IPS-11a (cell line): ENCODE measurements around the gene SLC29A1.
"Not testable (repeated sequence)": the region's sequence is repeated elsewhere in the genome, so short reads cannot be mapped to it uniquely, and the experiment has no call there.

Experiments
- H3K4me3 ChIP-seq: one replicate; pipeline ENCODE4 v1.5.1; 2013; ENCODE audit warnings: low read depth, low read length, control low read depth

Gene SLC29A1

GRCh38 chr6:44223319-44224028, at the start of gene SLC29A1:
TSS of gene SLC29A1 (plus strand) at chr6:44223595. CDS start at chr6:44227314, 3,719 bp downstream.
- H3K4me3 ChIP-seq = peak within 1 kb of the TSS; percentile 74

- no peak overlapping the region for H3K4me3 ChIP-seq
Observed at GRCh38 chr6:44176130-44176761, 47.1 kb upstream of the SLC29A1 start.

- no peak overlapping the region for H3K4me3 ChIP-seq
Observed at GRCh38 chr6:44176762-44177509, 46.5 kb upstream of the SLC29A1 start.

- H3K4me3 ChIP-seq = no peak overlapping the region
Observed at GRCh38 chr6:44177691-44178423, 45.5 kb upstream of the SLC29A1 start.

- H3K4me3 ChIP-seq = no peak overlapping the region
Observed at GRCh38 chr6:44178424-44179071, 44.8 kb upstream of the SLC29A1 start.

GRCh38 chr6:44179072-44179536, 44.3 kb upstream of the SLC29A1 start:
- H3K4me3 ChIP-seq = no peak overlapping the region

GRCh38 chr6:44179648-44180047, 43.7 kb upstream of the SLC29A1 start:
- no peak overlapping the region for H3K4me3 ChIP-seq

- H3K4me3 ChIP-seq = no peak overlapping the region
Observed at GRCh38 chr6:44180406-44180805, 43.0 kb upstream of the SLC29A1 start.

- no peak overlapping the region for H3K4me3 ChIP-seq
Observed at GRCh38 chr6:44180886-44181285, 42.5 kb upstream of the SLC29A1 start.

- H3K4me3 ChIP-seq = not testable (repeated sequence)
Observed at GRCh38 chr6:44181784-44182183, 41.6 kb upstream of the SLC29A1 start.

- no peak overlapping the region for H3K4me3 ChIP-seq
Observed at GRCh38 chr6:44182911-44183390, 40.4 kb upstream of the SLC29A1 start.

- no peak overlapping the region for H3K4me3 ChIP-seq
Observed at GRCh38 chr6:44183783-44184182, 39.6 kb upstream of the SLC29A1 start.

- not testable (repeated sequence) for H3K4me3 ChIP-seq
Observed at GRCh38 chr6:44185356-44185755, 38.0 kb upstream of the SLC29A1 start.

GRCh38 chr6:44185953-44186634, 37.3 kb upstream of the SLC29A1 start:
- H3K4me3 ChIP-seq = no peak overlapping the region

GRCh38 chr6:44186635-44187025, 36.8 kb upstream of the SLC29A1 start:
- no peak overlapping the region for H3K4me3 ChIP-seq

GRCh38 chr6:44188819-44189218, 34.6 kb upstream of the SLC29A1 start:
- no peak overlapping the region for H3K4me3 ChIP-seq

- H3K4me3 ChIP-seq = no peak overlapping the region
Observed at GRCh38 chr6:44189257-44189656, 34.1 kb upstream of the SLC29A1 start.

GRCh38 chr6:44190715-44191114, 32.7 kb upstream of the SLC29A1 start:
- H3K4me3 ChIP-seq = no peak overlapping the region

GRCh38 chr6:44192428-44193041, 30.9 kb upstream of the SLC29A1 start:
- no peak overlapping the region for H3K4me3 ChIP-seq
